Caco-2 (cell line): Measurements from ENCODE around the gene FBXL7. TPM values are rescaled to one million over a fixed set of nuclear protein-coding genes. Genes with fewer than 3 reads are reported as not detected.

Source experiments
- BruUV-seq: library from RNA; stranded (reverse); fragments of 400-500 nt; replicated peaks from 2 replicates; lab custom pipeline; 2021; lab: Mats Ljungman, UMichigan
- CTCF ChIA-PET: fragments of 300-600 bp; sonication (Branson Sonifier 250); formaldehyde crosslinking; loops from one replicate; lab custom pipeline; 2022; ENCODE audit warnings: antibody characterized with exemption; lab: Charles Lee
- POLR2A ChIA-PET: fragments of 300-600 bp; sonication (Branson Sonifier 250); formaldehyde crosslinking; loops from one replicate; lab custom pipeline; 2022; ENCODE audit warnings: antibody characterized with exemption; lab: Charles Lee
- DNase-seq, 2 experiments: peaks; one replicate each; pipeline versions ENCODE4 v3.0.0 to v3.0.0-alpha.2; 2020 to 2022
- H3K27me3 ChIP-seq: replicated peaks from 2 replicates; pipeline ENCODE4 v1.6.0; 2011; ENCODE audit warnings: low read length; ENCODE audit not compliant: control insufficient read depth, insufficient read depth
- H3K36me3 ChIP-seq: 2 replicates; pipeline ENCODE4 v1.5.1; 2011; ENCODE audit warnings: low read length; ENCODE audit not compliant: control insufficient read depth, insufficient read depth
- H3K4me1 ChIP-seq: fragments of 250-450 bp; sonication (Bioruptor Pico); 2 replicates; pipeline ENCODE4 v1.5.1; 2020; ENCODE audit warnings: mild to moderate bottlenecking
- H3K4me3 ChIP-seq: 2 replicates; pipeline ENCODE4 v1.5.1; 2011; ENCODE audit warnings: low read depth, mild to moderate bottlenecking, control low read depth, low read length
- H3K9me3 ChIP-seq: fragments of 250-450 bp; sonication (Bioruptor Pico); 2 replicates; pipeline ENCODE4 v1.5.1; 2020; ENCODE audit warnings: mild to moderate bottlenecking, moderate library complexity
- H3K27ac Mint-ChIP-seq: one replicate; pipeline ENCODE4 v1.8.0; 2022; ENCODE audit warnings: mixed read lengths; ENCODE audit not compliant: unreplicated experiment
- H3K27me3 Mint-ChIP-seq: one replicate; pipeline ENCODE4 v1.8.0; 2022; ENCODE audit warnings: mixed read lengths; ENCODE audit not compliant: insufficient read depth, unreplicated experiment
- H3K36me3 Mint-ChIP-seq: one replicate; pipeline ENCODE4 v1.8.0; 2022; ENCODE audit warnings: mild to moderate bottlenecking, mixed read lengths; ENCODE audit not compliant: insufficient read depth, unreplicated experiment
- H3K4me1 Mint-ChIP-seq: one replicate; pipeline ENCODE4 v1.8.0; 2022; ENCODE audit warnings: low read depth, mixed read lengths; ENCODE audit not compliant: unreplicated experiment
- H3K4me3 Mint-ChIP-seq: one replicate; pipeline ENCODE4 v1.8.0; 2022; ENCODE audit warnings: mild to moderate bottlenecking, moderate library complexity, mixed read lengths; ENCODE audit not compliant: unreplicated experiment
- H3K9me3 Mint-ChIP-seq: one replicate; pipeline ENCODE4 v1.8.0; 2022; ENCODE audit warnings: mixed read lengths; ENCODE audit not compliant: unreplicated experiment
- CTCF ChIP-seq, 2 experiments: fragments of 200-600 bp in 1 of 2; IDR thresholded peaks; 1 replicate in 1 of 2; 2 replicates in 1 of 2; pipeline versions ENCODE4 v1.5.1 to v1.8.0; 2011 to 2022; ENCODE audit warnings: antibody characterized with exemption in 1 of 2, control low read depth in 1 of 2, inconsistent platforms in 1 of 2, low read depth in 1 of 2, low read length in 1 of 2, mild to moderate bottlenecking in 1 of 2, moderate library complexity in 1 of 2; ENCODE audit not compliant: insufficient read depth in 1 of 2, severe bottlenecking in 1 of 2, unreplicated experiment in 1 of 2
- intact Hi-C: fragments of 100-400 bp; cut with micrococcal nuclease; formaldehyde crosslinking; loops from one replicate; pipeline ENCODE4 v1.10.0; 2022; ENCODE audit not compliant: unreplicated experiment
- total RNA-seq: library from RNA; stranded (reverse); gene quantifications from 2 replicates; pipeline ENCODE4 v1.2.3, GENCODE V29; 2022

FBXL7 gene
- total RNA-seq, 1 experiment from 2014 or later = not detected

GRCh38 chr5:15711892-15712291 lies 211.9 kb downstream of the FBXL7 start:
- BruUV-seq = no TSS peak
- CTCF ChIA-PET = no interaction called here
- Mint-ChIP-seq H3K27me3 (peaks cover 7% of the 10 kb centered on the region), H3K9me3 (no peaks in the 10 kb centered on the region), H3K4me3 (no peak overlapping the region), H3K27ac (no peak overlapping the region), H3K4me1 (no peaks in the 10 kb centered on the region), H3K36me3 (no peaks in the 10 kb centered on the region)
- Histone ChIP-seq H3K4me1 (no peaks in the 10 kb centered on the region), H3K9me3 (no peaks in the 10 kb centered on the region), H3K4me3 (no peak overlapping the region), H3K36me3 (no peaks in the 10 kb centered on the region), H3K27me3 (no peaks in the 10 kb centered on the region)
- no peak for TF ChIP-seq CTCF (IDR thresholded peaks at IDR 0.05; ENCODE audit: insufficient read depth in 1 of 2, low read depth in 1 of 2, low read length in 1 of 2, severe bottlenecking in 1 of 2, unreplicated experiment in 1 of 2)
- intact Hi-C loops = no loop called here
- POLR2A ChIA-PET = no interaction called here
- DNase-seq = no peak

GRCh38 chr5:15715535-15715934 lies 215.6 kb downstream of the FBXL7 start:
- H3K27me3 ChIP-seq = no peaks in the 10 kb centered on the region
- Mint-ChIP-seq H3K4me3 (no peak overlapping the region), H3K9me3 (no peaks in the 10 kb centered on the region), H3K36me3 (no peaks in the 10 kb centered on the region), H3K4me1 (no peaks in the 10 kb centered on the region), H3K27ac (no peak overlapping the region), H3K27me3 (peaks cover 3% of the 10 kb centered on the region)
- intact Hi-C loops = no loop called here
- ChIA-PET CTCF (no interaction called here), POLR2A (no interaction called here)
- no peaks in the 10 kb centered on the region for H3K9me3 ChIP-seq
- no peak for TF ChIP-seq CTCF (IDR thresholded peaks at IDR 0.05; ENCODE audit: insufficient read depth in 1 of 2, low read depth in 1 of 2, low read length in 1 of 2, severe bottlenecking in 1 of 2, unreplicated experiment in 1 of 2)
- no peak for DNase-seq
- H3K4me3 ChIP-seq = no peak overlapping the region
- H3K4me1 ChIP-seq = no peaks in the 10 kb centered on the region
- no TSS peak for BruUV-seq
- no peaks in the 10 kb centered on the region for H3K36me3 ChIP-seq

- H3K4me1 Mint-ChIP-seq = no peaks in the 10 kb centered on the region
- H3K9me3 Mint-ChIP-seq = no peaks in the 10 kb centered on the region
- no peak for TF ChIP-seq CTCF (IDR thresholded peaks at IDR 0.05; ENCODE audit: insufficient read depth in 1 of 2, low read depth in 1 of 2, low read length in 1 of 2, severe bottlenecking in 1 of 2, unreplicated experiment in 1 of 2)
- H3K4me1 ChIP-seq = no peaks in the 10 kb centered on the region
- POLR2A ChIA-PET = no interaction called here
- CTCF ChIA-PET = no interaction called here
- no peak for DNase-seq
- intact Hi-C loops = no loop called here
- no peak overlapping the region for H3K27ac Mint-ChIP-seq
- no peaks in the 10 kb centered on the region for H3K36me3 ChIP-seq
- no peak overlapping the region for H3K4me3 Mint-ChIP-seq
- H3K27me3 Mint-ChIP-seq = peaks cover 3% of the 10 kb centered on the region
- no peaks in the 10 kb centered on the region for H3K27me3 ChIP-seq
- no TSS peak for BruUV-seq
- no peak overlapping the region for H3K4me3 ChIP-seq
- H3K36me3 Mint-ChIP-seq = no peaks in the 10 kb centered on the region
- no peaks in the 10 kb centered on the region for H3K9me3 ChIP-seq
Observed at GRCh38 chr5:15715967-15716366, 216.0 kb downstream of the FBXL7 start.
